H9 (cell line): ENCODE measurements around the gene RNLS. TPM values are rescaled to one million over a fixed set of nuclear protein-coding genes. Genes with fewer than 3 reads are reported as not detected.

Experiments used
- DNase-seq: peaks from one replicate; pipeline ENCODE4 v3.0.0-alpha.2; 2017
- H2AFZ ChIP-seq: one replicate; pipeline ENCODE4 v1.6.1; 2013; ENCODE audit warnings: mild to moderate bottlenecking, low read length, control low read depth, moderate library complexity
- H2AK5ac ChIP-seq: 2 replicates; pipeline ENCODE4 v1.6.1; 2013; ENCODE audit warnings: low read length, control low read depth, mixed read lengths; ENCODE audit not compliant: insufficient read length
- H2BK120ac ChIP-seq: one replicate; pipeline ENCODE4 v1.6.1; 2013; ENCODE audit warnings: low read depth, mild to moderate bottlenecking, low read length, control low read depth, inconsistent platforms; ENCODE audit not compliant: poor library complexity, severe bottlenecking
- H2BK12ac ChIP-seq: 2 replicates; pipeline ENCODE4 v1.6.1; 2013; ENCODE audit warnings: low read length, control low read depth, mixed read lengths, low read depth; ENCODE audit not compliant: insufficient read length
- H2BK15ac ChIP-seq: 2 replicates; pipeline ENCODE4 v1.6.1; 2013; ENCODE audit warnings: low read depth, low read length, control low read depth
- H2BK20ac ChIP-seq: one replicate; pipeline ENCODE4 v1.6.1; 2013; ENCODE audit warnings: low read depth, mild to moderate bottlenecking, low read length, control low read depth, inconsistent platforms; ENCODE audit not compliant: poor library complexity, severe bottlenecking
- H2BK5ac ChIP-seq: 2 replicates; pipeline ENCODE4 v1.6.1; 2013; ENCODE audit warnings: low read length, control low read depth, mixed read lengths; ENCODE audit not compliant: insufficient read length
- H3K14ac ChIP-seq: 2 replicates; pipeline ENCODE4 v1.6.1; 2013; ENCODE audit warnings: low read length, control low read depth; ENCODE audit not compliant: insufficient read depth
- H3K18ac ChIP-seq: 2 replicates; pipeline ENCODE4 v1.6.1; 2013; ENCODE audit warnings: low read depth, mild to moderate bottlenecking, mixed read lengths, low read length, control low read depth; ENCODE audit not compliant: insufficient read length
- H3K23ac ChIP-seq: 2 replicates; pipeline ENCODE4 v1.6.1; 2013; ENCODE audit warnings: low read length, control low read depth, mixed read lengths, low read depth; ENCODE audit not compliant: insufficient read length
- H3K23me2 ChIP-seq: 2 replicates; pipeline ENCODE4 v1.6.1; 2013; ENCODE audit warnings: low read depth, mild to moderate bottlenecking, mixed read lengths, low read length, control low read depth; ENCODE audit not compliant: insufficient read length, poor library complexity, severe bottlenecking
- H3K27ac ChIP-seq: 2 replicates; pipeline ENCODE4 v1.5.1; 2013; ENCODE audit warnings: low read length, control low read depth, mixed read lengths, low read depth; ENCODE audit not compliant: insufficient read length
- H3K27me3 ChIP-seq: 2 replicates; pipeline ENCODE4 v1.6.1; 2013; ENCODE audit warnings: low read length, control low read depth, inconsistent platforms; ENCODE audit not compliant: insufficient read depth
- H3K4ac ChIP-seq: 2 replicates; pipeline ENCODE4 v1.6.1; 2013; ENCODE audit warnings: low read depth, mild to moderate bottlenecking, control low read depth, inconsistent platforms, low read length, moderate library complexity
- H3K4me1 ChIP-seq: 2 replicates; pipeline ENCODE4 v1.6.1; 2013; ENCODE audit warnings: low read length, control low read depth, inconsistent platforms; ENCODE audit not compliant: insufficient read depth
- H3K4me2 ChIP-seq: 2 replicates; pipeline ENCODE4 v1.6.1; 2013; ENCODE audit warnings: low read length, control low read depth, mixed read lengths; ENCODE audit not compliant: insufficient read length, insufficient read depth
- H3K56ac ChIP-seq: 2 replicates; pipeline ENCODE4 v1.6.1; 2013; ENCODE audit warnings: low read depth, mild to moderate bottlenecking, mixed read lengths, low read length, control low read depth; ENCODE audit not compliant: insufficient read length
- H3K79me1 ChIP-seq: 2 replicates; pipeline ENCODE4 v1.6.1; 2013; ENCODE audit warnings: low read depth, mild to moderate bottlenecking, moderate library complexity, low read length, control low read depth, inconsistent platforms; ENCODE audit not compliant: insufficient read depth, poor library complexity, severe bottlenecking
- H3K79me2 ChIP-seq: 2 replicates; pipeline ENCODE4 v1.6.1; 2013; ENCODE audit warnings: low read length, control low read depth, inconsistent platforms; ENCODE audit not compliant: insufficient read depth
- H3K9ac ChIP-seq: 2 replicates; pipeline ENCODE4 v1.6.1; 2013; ENCODE audit warnings: low read length, control low read depth, mixed read lengths; ENCODE audit not compliant: insufficient read length; ENCODE audit errors: extremely low read depth
- H3K9me3 ChIP-seq: one replicate; pipeline ENCODE4 v1.6.1; 2013; ENCODE audit warnings: low read depth, low read length, inconsistent platforms; ENCODE audit not compliant: control insufficient read depth
- H3T11ph ChIP-seq: one replicate; pipeline ENCODE4 v1.6.1; 2013; ENCODE audit warnings: mild to moderate bottlenecking, low read length, control low read depth, inconsistent platforms
- H4K20me1 ChIP-seq: one replicate; pipeline ENCODE4 v1.6.1; 2013; ENCODE audit not compliant: control insufficient read depth, insufficient read length, insufficient read depth
- H4K5ac ChIP-seq: 2 replicates; pipeline ENCODE4 v1.6.1; 2013; ENCODE audit warnings: low read depth, mild to moderate bottlenecking, mixed read lengths, low read length, control low read depth; ENCODE audit not compliant: insufficient read length
- H4K8ac ChIP-seq: replicated peaks from 2 replicates; pipeline ENCODE4 v1.6.1; 2013; ENCODE audit warnings: low read length, control low read depth, mixed read lengths, low read depth; ENCODE audit not compliant: insufficient read length
- H4K91ac ChIP-seq: 2 replicates; pipeline ENCODE4 v1.6.1; 2013; ENCODE audit warnings: low read depth, mild to moderate bottlenecking, moderate library complexity, mixed read lengths, low read length, control low read depth; ENCODE audit not compliant: insufficient read length
- H3K27ac Mint-ChIP-seq, 3 experiments: 2 replicates in 2 of 3; 3 replicates in 1 of 3; pipeline ENCODE4 v1.8.0; 2020 to 2021; ENCODE audit warnings: mixed read lengths in 3 of 3, mild to moderate bottlenecking in 1 of 3, moderate library complexity in 1 of 3
- H3K27me3 Mint-ChIP-seq: 2 replicates; pipeline ENCODE4 v1.8.0; 2021; ENCODE audit warnings: low read depth, mild to moderate bottlenecking, moderate library complexity, mixed read lengths
- H3K36me3 Mint-ChIP-seq, 3 experiments: 2 replicates in 2 of 3; 3 replicates in 1 of 3; pipeline ENCODE4 v1.8.0; 2020 to 2021; ENCODE audit warnings: low read depth in 3 of 3, mixed read lengths in 3 of 3; ENCODE audit not compliant: insufficient read depth in 1 of 3
- H3K4me1 Mint-ChIP-seq, 2 experiments: 2 replicates each; pipeline ENCODE4 v1.8.0; 2020; ENCODE audit warnings: mixed read lengths in 2 of 2
- H3K4me3 Mint-ChIP-seq, 2 experiments: 2 replicates in 1 of 2; 3 replicates in 1 of 2; pipeline ENCODE4 v1.8.0; 2020 to 2021; ENCODE audit warnings: mild to moderate bottlenecking in 2 of 2, mixed read lengths in 2 of 2, moderate library complexity in 1 of 2
- H3K9me3 Mint-ChIP-seq, 2 experiments: 2 replicates in 1 of 2; 3 replicates in 1 of 2; pipeline ENCODE4 v1.8.0; 2020; ENCODE audit warnings: mild to moderate bottlenecking in 2 of 2, mixed read lengths in 2 of 2, moderate library complexity in 1 of 2
- CTCF ChIP-seq: fragments of 200-600 bp; sonication (generic); conservative IDR thresholded peaks from 3 replicates; pipeline ENCODE4 v1.8.0; 2021; ENCODE audit warnings: antibody characterized with exemption, mild to moderate bottlenecking
- WGBS: extraction: QIAGEN DNeasy Blood & Tissue Kit; methylation state at CpG from one replicate; pipeline ENCODE4 v1.1.7; 2013; ENCODE audit warnings: missing lambda C conversion rate, low lambda C conversion rate, mixed read lengths; ENCODE audit not compliant: insufficient read length; ENCODE audit errors: extremely low coverage; 5-methylcytosine and 5-hydroxymethylcytosine counted together
- total RNA-seq: library from RNA; stranded (reverse); gene quantifications from 2 replicates; pipeline ENCODE4 v1.2.1, GENCODE V29; 2021

The RNLS gene
- total RNA-seq, 1 experiment from 2014 or later, result 7.5 TPM

- no peak overlapping the region for H3K18ac ChIP-seq
- no peak overlapping the region for H4K5ac ChIP-seq
- no peak overlapping the region for H4K8ac ChIP-seq
- H3K9ac ChIP-seq, result no peak overlapping the region
- no peak overlapping the region for H2BK20ac ChIP-seq
- no peak overlapping the region for H3T11ph ChIP-seq
- H3K27me3 Mint-ChIP-seq, result no peaks in the 10 kb centered on the region
- H3K4me1 ChIP-seq, result peaks cover 13% of the 10 kb centered on the region
- no peak overlapping the region for H2AFZ ChIP-seq
- no peak overlapping the region for H2AK5ac ChIP-seq
- no peak overlapping the region for H4K91ac ChIP-seq
- no peak for DNase-seq
- peaks cover 41% of the 10 kb centered on the region in 2 experiments for H3K4me1 Mint-ChIP-seq
- no peak overlapping the region for H3K23ac ChIP-seq
- H3K56ac ChIP-seq, result no peak overlapping the region
- no CpG with 5 or more reads among the region's 2 CpGs for WGBS
- H3K4me3 Mint-ChIP-seq, result no peak overlapping the region
- H3K9me3 Mint-ChIP-seq, result no peaks in the 10 kb centered on the region
- no peak overlapping the region for H3K27ac ChIP-seq
- H2BK12ac ChIP-seq, result no peak overlapping the region
- TF ChIP-seq CTCF, result no peak
- no peaks in the 10 kb centered on the region for H3K79me2 ChIP-seq
- no peak overlapping the region for H3K4me2 ChIP-seq
- no peak overlapping the region for H2BK120ac ChIP-seq
- no peaks in the 10 kb centered on the region for H3K23me2 ChIP-seq
- no peaks in the 10 kb centered on the region for H3K36me3 Mint-ChIP-seq
- no peaks in the 10 kb centered on the region for H4K20me1 ChIP-seq
- no peaks in the 10 kb centered on the region for H3K27me3 ChIP-seq
- no peak overlapping the region for H2BK5ac ChIP-seq
- no peak overlapping the region for H3K4ac ChIP-seq
- no peak overlapping the region for H3K14ac ChIP-seq
- no peak overlapping the region for H2BK15ac ChIP-seq
- H3K9me3 ChIP-seq, result no peaks in the 10 kb centered on the region
- no peaks in the 10 kb centered on the region for H3K79me1 ChIP-seq
- H3K27ac Mint-ChIP-seq, result no peak overlapping the region
Measured at GRCh38 chr10:88343761-88344484, 239.2 kb downstream of the RNLS start.
